ENCODE results near the gene PEX16. TPM values are rescaled to one million over a fixed set of nuclear protein-coding genes. Genes with fewer than 3 reads are reported as not detected.

The PEX16 gene
- total and polyA plus RNA-seq, 8 donors = 10.0 to 23.4 (median 14.0) TPM

DNA sequence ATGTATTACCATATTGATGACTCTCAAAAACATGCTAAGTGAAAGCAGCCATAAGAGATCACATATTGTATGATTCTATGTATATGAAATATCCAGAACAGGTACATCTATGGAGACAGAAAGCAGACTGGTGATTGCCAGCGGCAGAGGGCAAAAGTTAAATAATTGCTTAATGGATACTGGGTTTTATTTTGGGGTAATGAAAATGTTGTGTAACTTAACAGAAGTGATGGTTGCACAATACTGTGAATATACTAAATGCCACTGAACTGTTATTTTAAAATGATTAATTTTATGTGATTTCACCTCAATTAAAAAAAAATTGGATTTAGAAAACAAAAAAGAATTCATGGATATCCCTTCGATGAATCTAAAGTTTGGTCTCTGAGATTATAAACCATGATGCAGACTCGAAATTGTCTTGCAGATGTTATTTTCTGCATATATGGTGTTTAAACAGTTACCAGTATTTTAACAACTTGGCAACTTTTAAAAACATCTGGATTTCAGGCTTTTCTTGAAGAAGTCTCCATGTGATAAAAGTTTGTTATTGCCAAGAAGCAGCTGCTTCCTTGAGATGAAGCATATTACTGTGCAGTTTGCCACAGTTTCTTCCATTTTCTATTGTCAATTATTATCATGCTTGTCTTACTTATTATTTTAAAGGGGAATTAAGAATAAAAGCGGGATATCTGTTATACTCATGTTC lies 42.9 kb upstream of the PEX16 start:
- Histone ChIP-seq H3K36me3 (peaks cover 0 to 48% of the 10 kb centered on the region in 2 donors), H3K4me3 (no peak overlapping the region), H3K9me3 (no peaks in the 10 kb centered on the region), H3K27me3 (no peaks in the 10 kb centered on the region), H3K27ac (no peak overlapping the region), H3K4me1 (peaks cover 0 to 7% of the 10 kb centered on the region in 2 donors)
- TF ChIP-seq, protein P1, sequence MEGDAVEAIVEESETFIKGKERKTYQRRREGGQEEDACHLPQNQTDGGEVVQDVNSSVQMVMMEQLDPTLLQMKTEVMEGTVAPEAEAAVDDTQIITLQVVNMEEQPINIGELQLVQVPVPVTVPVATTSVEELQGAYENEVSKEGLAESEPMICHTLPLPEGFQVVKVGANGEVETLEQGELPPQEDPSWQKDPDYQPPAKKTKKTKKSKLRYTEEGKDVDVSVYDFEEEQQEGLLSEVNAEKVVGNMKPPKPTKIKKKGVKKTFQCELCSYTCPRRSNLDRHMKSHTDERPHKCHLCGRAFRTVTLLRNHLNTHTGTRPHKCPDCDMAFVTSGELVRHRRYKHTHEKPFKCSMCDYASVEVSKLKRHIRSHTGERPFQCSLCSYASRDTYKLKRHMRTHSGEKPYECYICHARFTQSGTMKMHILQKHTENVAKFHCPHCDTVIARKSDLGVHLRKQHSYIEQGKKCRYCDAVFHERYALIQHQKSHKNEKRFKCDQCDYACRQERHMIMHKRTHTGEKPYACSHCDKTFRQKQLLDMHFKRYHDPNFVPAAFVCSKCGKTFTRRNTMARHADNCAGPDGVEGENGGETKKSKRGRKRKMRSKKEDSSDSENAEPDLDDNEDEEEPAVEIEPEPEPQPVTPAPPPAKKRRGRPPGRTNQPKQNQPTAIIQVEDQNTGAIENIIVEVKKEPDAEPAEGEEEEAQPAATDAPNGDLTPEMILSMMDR (IDR thresholded peaks at IDR 0.05) = no peak
- intact Hi-C loops (cut with DNase I) = no loop called here
- DNase-seq (peak in 2 of 4 donors; percentile 63 to 76), ATAC-seq (no peak)

DNA sequence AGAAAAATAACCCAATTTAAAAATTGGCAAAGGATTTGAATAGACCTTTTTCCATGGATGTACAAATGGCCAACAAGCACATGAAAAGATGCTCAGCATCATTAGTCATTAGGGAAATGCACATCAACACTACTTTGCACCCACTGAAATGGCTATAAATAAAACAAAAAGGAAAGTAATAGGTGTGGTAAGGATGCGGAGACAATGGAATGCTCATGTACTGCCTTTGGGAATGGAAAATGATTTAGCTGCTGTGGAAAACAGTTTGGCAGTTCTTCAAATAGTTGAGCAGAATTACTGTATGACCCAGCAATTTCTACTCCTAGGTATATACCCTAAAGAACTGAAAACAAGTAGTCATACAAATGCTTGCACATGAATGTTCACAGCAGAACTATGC lies 42.2 kb upstream of the PEX16 start:
- ATAC-seq = no peak
- intact Hi-C loops (cut with DNase I) = no loop called here
- H3K4me1 ChIP-seq = peaks cover 0 to 3% of the 10 kb centered on the region in 2 donors
- no peaks in the 10 kb centered on the region for H3K9me3 ChIP-seq
- no peaks in the 10 kb centered on the region for H3K27me3 ChIP-seq
- H3K4me3 ChIP-seq = no peak overlapping the region
- TF ChIP-seq, protein P1 (IDR thresholded peaks at IDR 0.05) = no peak
- no peak overlapping the region for H3K27ac ChIP-seq
- peaks cover 0 to 44% of the 10 kb centered on the region in 2 donors for H3K36me3 ChIP-seq
- no peak for DNase-seq

DNA sequence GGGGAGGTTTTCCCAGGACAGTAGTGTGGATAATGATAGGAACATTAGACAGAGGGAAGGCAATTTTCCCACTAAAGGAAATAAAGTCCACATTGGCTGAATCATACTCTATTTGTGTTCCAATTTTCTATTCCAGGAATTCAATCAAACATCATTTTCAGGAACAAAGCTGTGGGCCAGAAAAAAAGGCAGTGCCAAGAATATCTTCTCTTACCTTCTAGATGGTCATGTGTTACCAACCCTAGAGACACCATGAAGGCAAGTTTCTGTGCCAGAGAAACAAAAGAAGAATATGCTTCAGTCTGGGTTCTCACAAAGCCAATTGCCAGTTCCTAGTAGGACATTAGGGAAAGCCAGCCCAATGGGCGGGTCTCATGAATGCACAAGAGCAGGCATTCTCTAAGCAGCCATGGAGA lies 32.3 kb upstream of the PEX16 start:
- ATAC-seq (no peak), DNase-seq (no peak)
- TF ChIP-seq, protein P1 (IDR thresholded peaks at IDR 0.05) = no peak
- intact Hi-C loops (cut with DNase I) = no loop called here
- Histone ChIP-seq H3K27me3 (no peaks in the 10 kb centered on the region), H3K4me1 (no peaks in the 10 kb centered on the region), H3K9me3 (no peaks in the 10 kb centered on the region), H3K27ac (no peak overlapping the region), H3K36me3 (peaks cover 0 to 90% of the 10 kb centered on the region in 2 donors), H3K4me3 (no peak overlapping the region)

DNA sequence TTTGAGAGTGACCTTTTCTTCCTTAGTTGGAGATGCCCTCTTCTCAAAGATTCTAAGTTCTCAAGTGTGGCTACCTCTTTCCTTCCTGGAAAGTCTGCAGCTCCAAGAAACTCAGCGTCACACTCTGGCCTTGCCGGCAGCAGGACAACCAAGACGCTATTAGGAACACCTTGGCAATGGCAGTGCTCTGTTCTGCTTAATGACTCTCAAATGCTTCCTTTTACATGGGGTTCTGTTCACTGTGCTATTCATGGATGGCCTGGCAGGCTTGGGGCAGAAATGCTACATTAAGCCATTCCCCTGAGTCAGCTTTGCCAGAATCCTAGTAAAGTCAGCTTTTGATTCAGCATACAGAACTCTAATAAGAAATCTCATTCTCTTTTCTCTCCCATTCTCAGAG lies 30.7 kb upstream of the PEX16 start:
- ATAC-seq = no peak
- H3K36me3 ChIP-seq = peaks cover 0 to 100% of the 10 kb centered on the region in 2 donors
- TF ChIP-seq, protein P1 (IDR thresholded peaks at IDR 0.05) = no peak
- H3K27ac ChIP-seq = no peak overlapping the region
- H3K4me1 ChIP-seq = no peaks in the 10 kb centered on the region
- H3K27me3 ChIP-seq = no peaks in the 10 kb centered on the region
- H3K4me3 ChIP-seq = no peak overlapping the region
- no peak for DNase-seq
- intact Hi-C loops (cut with DNase I) = no loop called here
- H3K9me3 ChIP-seq = no peaks in the 10 kb centered on the region

DNA sequence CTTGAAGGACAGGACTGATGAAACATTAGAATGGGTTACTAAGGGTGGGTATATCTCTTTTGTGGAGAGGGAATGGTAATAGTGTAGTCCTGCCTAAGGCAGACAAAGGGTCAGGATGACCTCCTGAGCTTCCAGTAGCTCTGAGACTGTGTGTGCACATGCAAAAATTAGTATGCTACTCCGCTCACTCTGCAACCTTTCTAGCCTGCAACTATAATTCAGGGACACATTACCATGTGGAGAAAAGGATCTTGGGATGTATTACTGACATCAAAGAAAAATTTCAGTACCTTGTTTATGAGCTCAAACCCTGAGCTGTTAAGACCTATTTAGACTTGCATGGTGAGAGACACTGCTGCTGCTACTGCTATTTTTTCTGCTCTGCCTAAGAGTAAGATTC lies 30.2 kb upstream of the PEX16 start:
- TF ChIP-seq, protein P1 (IDR thresholded peaks at IDR 0.05) = no peak
- intact Hi-C loops (cut with DNase I) = no loop called here
- Histone ChIP-seq H3K27ac (no peak overlapping the region), H3K4me3 (no peak overlapping the region), H3K36me3 (peaks cover 0 to 100% of the 10 kb centered on the region in 2 donors), H3K9me3 (no peaks in the 10 kb centered on the region), H3K4me1 (no peaks in the 10 kb centered on the region), H3K27me3 (no peaks in the 10 kb centered on the region)
- ATAC-seq (no peak), DNase-seq (no peak)

Measured in left lung (tissue), 10 donors.